ENCODE measurements around the gene CDNF.

The CDNF gene

GRCh38 chr10:14838582-14839304, 906 bp upstream of the CDNF start:
- Histone ChIP-seq H3K27ac (ENCODE audit: low read length) (peak overlapping the region; percentile 97), H3K36me3 (ENCODE audit: control insufficient read depth in 2 of 2, insufficient read depth in 2 of 2, low read length in 2 of 2) (peaks cover 13 to 24% of the 10 kb centered on the region in 2 donors), H3K9me3 (ENCODE audit: control insufficient read depth in 2 of 2, low read length in 2 of 2) (no peaks in the 10 kb centered on the region), H3K4me1 (ENCODE audit: control insufficient read depth, insufficient read depth, low read length) (peaks cover 19% of the 10 kb centered on the region), H3K27me3 (ENCODE audit: control insufficient read depth in 1 of 2, insufficient read depth in 2 of 2, low read length in 2 of 2) (no peaks in the 10 kb centered on the region), H3K9ac (ENCODE audit: low read length in 2 of 2) (peak overlapping the region; percentile 88 to 93), H3K4me3 (ENCODE audit: low read length in 2 of 2) (peak overlapping the region; percentile 78 to 96)

DNA sequence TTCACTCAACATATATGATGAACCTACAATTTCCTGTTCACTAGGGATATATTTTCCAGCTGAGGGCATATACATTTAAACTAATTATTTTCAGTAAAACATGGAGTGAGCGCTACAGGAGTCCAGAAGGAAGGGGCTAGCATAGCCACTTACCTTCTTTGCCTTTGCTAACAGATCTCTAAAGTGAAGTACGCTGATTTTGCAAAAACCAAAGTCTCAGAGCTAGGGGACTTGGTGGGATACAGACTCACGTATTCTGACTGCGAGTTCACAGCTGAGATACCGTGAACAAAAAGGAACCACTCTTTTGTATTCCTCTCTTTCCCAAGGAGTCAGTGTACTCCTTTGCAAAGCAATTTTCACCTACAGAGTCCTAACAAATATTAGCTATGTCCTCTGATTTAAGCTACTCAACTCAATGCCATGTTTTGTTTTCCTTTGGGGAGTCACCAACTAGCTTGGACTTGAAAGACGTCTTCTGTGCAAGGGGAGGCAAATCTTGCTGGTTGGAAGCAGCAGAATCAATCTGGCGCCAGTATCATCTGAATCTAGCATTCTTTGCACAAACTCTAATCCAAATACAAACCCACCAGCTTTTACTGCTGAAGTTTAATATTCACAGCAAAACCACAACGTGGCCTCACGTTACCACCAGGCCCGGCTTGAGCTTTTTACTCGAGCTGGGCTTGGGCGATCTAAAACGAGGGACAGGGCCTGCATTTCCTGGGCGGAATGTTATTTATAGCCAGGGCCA, 657 bp downstream of the CDNF start:
- H3K36me3 ChIP-seq (ENCODE audit: control insufficient read depth in 2 of 2, insufficient read depth in 2 of 2, low read length in 2 of 2): peaks cover 3 to 8% of the 10 kb centered on the region in 2 donors
- peaks cover 19% of the 10 kb centered on the region for H3K4me1 ChIP-seq (ENCODE audit: control insufficient read depth, insufficient read depth, low read length)
- H3K27ac ChIP-seq (ENCODE audit: low read length): peak overlapping the region; percentile 97
- H3K4me3 ChIP-seq (ENCODE audit: low read length in 2 of 2): peak overlapping the region; percentile 86 to 96
- H3K9ac ChIP-seq (ENCODE audit: low read length in 2 of 2): peak overlapping the region; percentile 86 to 94
- H3K27me3 ChIP-seq (ENCODE audit: control insufficient read depth in 1 of 2, insufficient read depth in 2 of 2, low read length in 2 of 2): no peaks in the 10 kb centered on the region
- no peaks in the 10 kb centered on the region for H3K9me3 ChIP-seq (ENCODE audit: control insufficient read depth in 2 of 2, low read length in 2 of 2)

GRCh38 chr10:14836208-14836607, 1.6 kb downstream of the CDNF start:
- Histone ChIP-seq H3K9ac (ENCODE audit: low read length in 2 of 2) (no peak overlapping the region), H3K36me3 (ENCODE audit: control insufficient read depth in 2 of 2, insufficient read depth in 2 of 2, low read length in 2 of 2) (peaks cover 0 to 2% of the 10 kb centered on the region in 2 donors), H3K4me1 (ENCODE audit: control insufficient read depth, insufficient read depth, low read length) (peaks cover 19% of the 10 kb centered on the region), H3K9me3 (ENCODE audit: control insufficient read depth in 2 of 2, low read length in 2 of 2) (no peaks in the 10 kb centered on the region), H3K4me3 (ENCODE audit: low read length in 2 of 2) (no peak overlapping the region), H3K27ac (ENCODE audit: low read length) (no peak overlapping the region), H3K27me3 (ENCODE audit: control insufficient read depth in 1 of 2, insufficient read depth in 2 of 2, low read length in 2 of 2) (no peaks in the 10 kb centered on the region)

DNA sequence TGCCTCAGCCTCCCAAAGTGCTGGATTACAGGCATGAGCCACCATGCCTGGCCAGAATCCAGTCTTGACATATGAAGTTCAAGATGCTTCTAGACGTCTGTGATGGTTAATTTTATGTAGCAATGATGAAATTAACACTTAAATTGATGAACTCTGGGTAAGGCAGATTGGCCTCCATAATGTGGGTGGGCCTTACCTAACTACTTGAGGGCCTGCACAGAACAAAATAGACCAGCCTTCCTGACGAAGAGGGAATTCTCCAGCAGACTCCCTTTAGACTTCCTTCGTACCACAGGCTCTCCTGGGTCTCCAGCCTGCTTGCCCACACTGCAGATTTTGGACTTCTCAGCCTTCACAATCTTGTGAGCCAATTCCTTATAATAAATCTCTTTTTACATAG, 4.7 kb downstream of the CDNF start:
- Histone ChIP-seq H3K4me1 (ENCODE audit: control insufficient read depth, insufficient read depth, low read length) (peaks cover 9% of the 10 kb centered on the region), H3K36me3 (ENCODE audit: control insufficient read depth in 2 of 2, insufficient read depth in 2 of 2, low read length in 2 of 2) (peaks cover 0 to 2% of the 10 kb centered on the region in 2 donors), H3K27me3 (ENCODE audit: control insufficient read depth in 1 of 2, insufficient read depth in 2 of 2, low read length in 2 of 2) (no peaks in the 10 kb centered on the region), H3K4me3 (ENCODE audit: low read length in 2 of 2) (no peak overlapping the region), H3K9ac (ENCODE audit: low read length in 2 of 2) (no peak overlapping the region), H3K9me3 (ENCODE audit: control insufficient read depth in 2 of 2, low read length in 2 of 2) (no peaks in the 10 kb centered on the region), H3K27ac (ENCODE audit: low read length) (no peak overlapping the region)

GRCh38 chr10:14826076-14826829, 11.6 kb downstream of the CDNF start:
- H3K27ac ChIP-seq (ENCODE audit: low read length): no peak overlapping the region
- H3K4me1 ChIP-seq (ENCODE audit: control insufficient read depth, insufficient read depth, low read length): no peaks in the 10 kb centered on the region

DNA sequence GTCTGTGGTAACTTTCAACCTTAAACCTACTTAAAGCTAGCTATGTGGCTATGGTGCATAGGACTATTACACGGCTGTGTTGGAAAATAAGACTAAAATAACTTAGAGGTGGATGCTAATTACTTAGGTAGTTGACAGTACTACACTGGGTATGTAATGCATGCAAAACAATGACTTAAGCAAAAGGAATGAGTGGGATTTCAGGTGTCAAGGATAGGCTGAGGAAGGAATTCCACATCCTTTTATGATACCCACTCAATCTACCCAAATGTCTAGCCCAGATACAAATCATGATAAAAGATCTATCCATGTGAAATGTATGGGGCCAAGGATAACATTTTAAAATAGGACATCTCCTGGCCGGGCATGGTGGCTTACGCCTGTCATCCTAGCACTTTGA, 13.9 kb downstream of the CDNF start:
- Histone ChIP-seq H3K4me3 (ENCODE audit: low read length in 2 of 2) (no peak overlapping the region), H3K9ac (ENCODE audit: low read length in 2 of 2) (no peak overlapping the region), H3K9me3 (ENCODE audit: control insufficient read depth in 2 of 2, low read length in 2 of 2) (no peaks in the 10 kb centered on the region), H3K27ac (ENCODE audit: low read length) (no peak overlapping the region), H3K4me1 (ENCODE audit: control insufficient read depth, insufficient read depth, low read length) (no peaks in the 10 kb centered on the region), H3K27me3 (ENCODE audit: control insufficient read depth in 1 of 2, insufficient read depth in 2 of 2, low read length in 2 of 2) (no peaks in the 10 kb centered on the region), H3K36me3 (ENCODE audit: control insufficient read depth in 2 of 2, insufficient read depth in 2 of 2, low read length in 2 of 2) (no peaks in the 10 kb centered on the region)

More at GRCh38 chr10:14826076-14826829, 11.6 kb downstream of the CDNF start:
- Histone ChIP-seq H3K36me3 (ENCODE audit: control insufficient read depth in 2 of 2, insufficient read depth in 2 of 2, low read length in 2 of 2) (no peaks in the 10 kb centered on the region), H3K9me3 (ENCODE audit: control insufficient read depth in 2 of 2, low read length in 2 of 2) (no peaks in the 10 kb centered on the region), H3K4me3 (ENCODE audit: low read length in 2 of 2) (no peak overlapping the region), H3K27me3 (ENCODE audit: control insufficient read depth in 1 of 2, insufficient read depth in 2 of 2, low read length in 2 of 2) (no peaks in the 10 kb centered on the region), H3K9ac (ENCODE audit: low read length in 2 of 2) (no peak overlapping the region)

DNA sequence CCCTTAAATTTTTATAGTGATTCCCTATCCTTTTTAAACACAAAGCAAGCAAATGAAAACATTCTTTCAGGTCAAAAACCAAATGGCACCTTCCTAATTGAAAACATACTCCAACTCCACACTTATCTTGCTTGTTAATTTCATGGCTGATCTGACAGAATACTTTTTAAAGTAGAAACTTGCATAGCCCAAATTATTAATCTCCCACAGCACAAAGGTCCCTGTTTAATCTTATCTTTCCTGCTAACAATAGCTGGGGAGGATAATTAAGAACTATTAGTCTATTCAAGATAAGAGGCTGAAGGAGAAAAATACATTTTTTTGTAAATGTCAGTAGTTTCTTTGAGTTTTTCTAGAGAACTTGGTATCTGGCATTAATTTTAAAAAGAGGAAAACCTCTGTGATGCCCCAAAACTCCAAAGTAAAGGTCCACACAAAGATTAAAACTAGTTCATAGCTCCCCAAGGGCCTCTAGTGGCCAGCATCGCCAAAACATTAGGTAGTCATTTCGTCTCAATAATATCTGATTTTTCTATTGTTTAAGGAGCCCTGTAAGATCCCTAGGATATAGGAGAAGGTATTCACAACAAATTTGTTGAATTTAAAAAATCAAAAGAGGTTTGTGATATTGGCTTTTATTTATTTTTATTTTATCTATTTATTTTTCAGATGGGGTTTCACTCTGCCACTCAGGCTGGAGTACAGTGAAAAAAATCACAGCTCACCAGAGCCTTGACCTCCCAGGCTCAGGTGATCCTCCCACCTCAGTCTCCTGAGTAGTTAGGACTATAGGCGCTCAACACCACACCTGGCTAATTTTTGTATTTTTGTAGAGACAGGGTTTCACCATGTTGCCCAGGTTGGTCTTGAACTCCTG, 14.7 kb downstream of the CDNF start:
- H3K4me3 ChIP-seq (ENCODE audit: low read length in 2 of 2): no peak overlapping the region
- no peak overlapping the region for H3K27ac ChIP-seq (ENCODE audit: low read length)
- H3K4me1 ChIP-seq (ENCODE audit: control insufficient read depth, insufficient read depth, low read length): no peaks in the 10 kb centered on the region
- H3K27me3 ChIP-seq (ENCODE audit: control insufficient read depth in 1 of 2, insufficient read depth in 2 of 2, low read length in 2 of 2): no peaks in the 10 kb centered on the region
- H3K9me3 ChIP-seq (ENCODE audit: control insufficient read depth in 2 of 2, low read length in 2 of 2): no peaks in the 10 kb centered on the region
- no peaks in the 10 kb centered on the region for H3K36me3 ChIP-seq (ENCODE audit: control insufficient read depth in 2 of 2, insufficient read depth in 2 of 2, low read length in 2 of 2)
- H3K9ac ChIP-seq (ENCODE audit: low read length in 2 of 2): no peak overlapping the region

- H3K4me1 ChIP-seq (ENCODE audit: control insufficient read depth, insufficient read depth, low read length): no peaks in the 10 kb centered on the region
- no peaks in the 10 kb centered on the region for H3K9me3 ChIP-seq (ENCODE audit: control insufficient read depth in 2 of 2, low read length in 2 of 2)
Measured at GRCh38 chr10:14821635-14822375, 16.0 kb downstream of the CDNF start.

GRCh38 chr10:14820775-14821154, 17.1 kb downstream of the CDNF start:
- Histone ChIP-seq H3K9me3 (ENCODE audit: control insufficient read depth in 2 of 2, low read length in 2 of 2) (no peaks in the 10 kb centered on the region), H3K36me3 (ENCODE audit: control insufficient read depth in 2 of 2, insufficient read depth in 2 of 2, low read length in 2 of 2) (no peaks in the 10 kb centered on the region), H3K9ac (ENCODE audit: low read length in 2 of 2) (no peak overlapping the region), H3K27ac (ENCODE audit: low read length) (no peak overlapping the region), H3K4me3 (ENCODE audit: low read length in 2 of 2) (no peak overlapping the region), H3K4me1 (ENCODE audit: control insufficient read depth, insufficient read depth, low read length) (no peaks in the 10 kb centered on the region), H3K27me3 (ENCODE audit: control insufficient read depth in 1 of 2, insufficient read depth in 2 of 2, low read length in 2 of 2) (no peaks in the 10 kb centered on the region)

More at GRCh38 chr10:14821635-14822375, 16.0 kb downstream of the CDNF start:
- H3K27me3 ChIP-seq (ENCODE audit: control insufficient read depth in 1 of 2, insufficient read depth in 2 of 2, low read length in 2 of 2): no peaks in the 10 kb centered on the region
- no peak overlapping the region for H3K9ac ChIP-seq (ENCODE audit: low read length in 2 of 2)
- no peak overlapping the region for H3K4me3 ChIP-seq (ENCODE audit: low read length in 2 of 2)
- no peaks in the 10 kb centered on the region for H3K36me3 ChIP-seq (ENCODE audit: control insufficient read depth in 2 of 2, insufficient read depth in 2 of 2, low read length in 2 of 2)
- no peak overlapping the region for H3K27ac ChIP-seq (ENCODE audit: low read length)

All from stomach smooth muscle (tissue), 2 donors.